ENCODE results near the gene MAML3.

- TF ChIP-seq CTCF (IDR thresholded peaks at IDR 0.05; ENCODE audit: low read depth, low read length, poor library complexity, severe bottlenecking), result no peak
- no peak for TF ChIP-seq EZH2phosphoT487 (IDR thresholded peaks at IDR 0.05; ENCODE audit: borderline replicate concordance, low read length)
Observed at GRCh38 chr4:140123666-140124377, 30.2 kb downstream of the MAML3 start.

All from DOHH2 (cell line).